Right lobe of liver (tissue), 4 donors: ENCODE measurements around the gene TRPM5.

Source experiments
- CTCF ChIP-seq, 4 donors: fragments of 200-600 bp in 3 of 4; fragments of 450-650 bp in 1 of 4; IDR thresholded peaks; one replicate each; pipeline versions ENCODE4 v1.5.1 to v1.8.0; 2016 to 2022; ENCODE audit warnings: antibody characterized with exemption in 4 of 4, mild to moderate bottlenecking in 2 of 4
- POLR2A ChIP-seq: fragments of 450-650 bp; IDR thresholded peaks from one replicate; pipeline ENCODE4 v1.6.1; 2017; ENCODE audit warnings: antibody characterized with exemption, mild to moderate bottlenecking
- donor health status: DM: no; HTN: no; CAD: no.
- donor health status: DM: no; HTN: no; CAD: no.
- donor health status: DM: no; HTN: yes; CAD: no.

GRCh38 chr11:2426221-2426620 is 18.1 kb downstream of the TRPM5 start:
- TF ChIP-seq CTCF (IDR thresholded peaks at IDR 0.05) (no peak), POLR2A (no peak)
